Choroid plexus epithelial cell (primary cell): ENCODE measurements around the gene NYAP2.

Experiments used
- DNase-seq: peaks from one replicate; pipeline ENCODE4 v3.0.0-alpha.2; 2010; ENCODE audit warnings: low read depth
- H3K4me3 ChIP-seq: 2 replicates; pipeline ENCODE4 v1.5.1; 2011; ENCODE audit warnings: low read depth, mild to moderate bottlenecking, control low read depth, low read length, moderate library complexity
- CTCF ChIP-seq: conservative IDR thresholded peaks from 2 replicates; pipeline ENCODE4 v1.5.1; 2011; ENCODE audit warnings: low read depth, mild to moderate bottlenecking, control low read depth, inconsistent platforms, low read length, moderate library complexity

NYAP2 gene

GRCh38 chr2:225532096-225532495, 132.6 kb downstream of the NYAP2 start:
- H3K4me3 ChIP-seq: no peak overlapping the region
- no peak for TF ChIP-seq CTCF
- DNase-seq: no peak

- no peak for TF ChIP-seq CTCF
Observed at GRCh38 chr2:225534037-225534436, 134.5 kb downstream of the NYAP2 start.

GRCh38 chr2:225534697-225535096, 135.2 kb downstream of the NYAP2 start:
- no peak overlapping the region for H3K4me3 ChIP-seq
- TF ChIP-seq CTCF: no peak
- DNase-seq: no peak

More at GRCh38 chr2:225534037-225534436, 134.5 kb downstream of the NYAP2 start:
- H3K4me3 ChIP-seq: no peak overlapping the region
- DNase-seq: no peak

GRCh38 chr2:225536036-225536435, 136.5 kb downstream of the NYAP2 start:
- DNase-seq: no peak
- H3K4me3 ChIP-seq: no peak overlapping the region
- TF ChIP-seq CTCF: no peak

GRCh38 chr2:225543626-225544025, 144.1 kb downstream of the NYAP2 start:
- H3K4me3 ChIP-seq: no peak overlapping the region
- no peak for TF ChIP-seq CTCF
- DNase-seq: no peak

GRCh38 chr2:225556461-225556860, 157.0 kb downstream of the NYAP2 start:
- peak; percentile 14 for DNase-seq
- TF ChIP-seq CTCF: peak; percentile 23
- no peak overlapping the region for H3K4me3 ChIP-seq

- DNase-seq: no peak
- H3K4me3 ChIP-seq: no peak overlapping the region
- TF ChIP-seq CTCF: no peak
Observed at GRCh38 chr2:225558399-225559071, 159.0 kb downstream of the NYAP2 start.
